C4-2B (cell line): ENCODE data around the gene MYBPH.

Experiments
- H3K27ac ChIP-seq: fragments of 450-650 bp; 2 replicates; pipeline ENCODE4 v1.5.1; 2017
- ZFX ChIP-seq: fragments of 450-650 bp; IDR thresholded peaks from 2 replicates; pipeline ENCODE4 v1.6.1; 2017
- TF ChIP-seq, protein P1 (sequence below): fragments of 450-650 bp; conservative IDR thresholded peaks from 2 replicates; pipeline ENCODE4 v1.5.1; 2017; ENCODE audit warnings: mild to moderate bottlenecking

The MYBPH gene

DNA sequence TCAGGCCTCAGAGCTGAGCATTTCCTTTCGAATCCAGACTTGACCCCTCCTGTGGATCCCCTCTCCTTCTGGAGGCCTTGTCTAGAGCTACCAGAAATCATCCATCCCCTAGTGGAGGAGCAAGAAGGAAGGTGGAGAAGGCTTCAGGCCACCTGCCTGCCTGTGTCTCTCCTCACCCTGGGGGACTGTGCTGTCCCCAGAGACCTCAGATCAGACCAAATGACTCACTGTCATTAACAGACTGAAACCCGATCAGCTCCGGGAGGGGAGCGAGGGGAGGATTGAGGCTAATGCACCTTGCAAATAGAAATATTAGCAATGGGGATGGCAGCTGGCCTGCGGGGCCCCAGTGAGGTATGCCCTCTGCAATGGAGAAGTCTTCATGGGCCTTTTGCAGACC is 2.1 kb downstream of the MYBPH start:
- TF ChIP-seq, protein P1, sequence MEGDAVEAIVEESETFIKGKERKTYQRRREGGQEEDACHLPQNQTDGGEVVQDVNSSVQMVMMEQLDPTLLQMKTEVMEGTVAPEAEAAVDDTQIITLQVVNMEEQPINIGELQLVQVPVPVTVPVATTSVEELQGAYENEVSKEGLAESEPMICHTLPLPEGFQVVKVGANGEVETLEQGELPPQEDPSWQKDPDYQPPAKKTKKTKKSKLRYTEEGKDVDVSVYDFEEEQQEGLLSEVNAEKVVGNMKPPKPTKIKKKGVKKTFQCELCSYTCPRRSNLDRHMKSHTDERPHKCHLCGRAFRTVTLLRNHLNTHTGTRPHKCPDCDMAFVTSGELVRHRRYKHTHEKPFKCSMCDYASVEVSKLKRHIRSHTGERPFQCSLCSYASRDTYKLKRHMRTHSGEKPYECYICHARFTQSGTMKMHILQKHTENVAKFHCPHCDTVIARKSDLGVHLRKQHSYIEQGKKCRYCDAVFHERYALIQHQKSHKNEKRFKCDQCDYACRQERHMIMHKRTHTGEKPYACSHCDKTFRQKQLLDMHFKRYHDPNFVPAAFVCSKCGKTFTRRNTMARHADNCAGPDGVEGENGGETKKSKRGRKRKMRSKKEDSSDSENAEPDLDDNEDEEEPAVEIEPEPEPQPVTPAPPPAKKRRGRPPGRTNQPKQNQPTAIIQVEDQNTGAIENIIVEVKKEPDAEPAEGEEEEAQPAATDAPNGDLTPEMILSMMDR, result no peak
- no peak for TF ChIP-seq ZFX
- H3K27ac ChIP-seq, result no peak overlapping the region

DNA sequence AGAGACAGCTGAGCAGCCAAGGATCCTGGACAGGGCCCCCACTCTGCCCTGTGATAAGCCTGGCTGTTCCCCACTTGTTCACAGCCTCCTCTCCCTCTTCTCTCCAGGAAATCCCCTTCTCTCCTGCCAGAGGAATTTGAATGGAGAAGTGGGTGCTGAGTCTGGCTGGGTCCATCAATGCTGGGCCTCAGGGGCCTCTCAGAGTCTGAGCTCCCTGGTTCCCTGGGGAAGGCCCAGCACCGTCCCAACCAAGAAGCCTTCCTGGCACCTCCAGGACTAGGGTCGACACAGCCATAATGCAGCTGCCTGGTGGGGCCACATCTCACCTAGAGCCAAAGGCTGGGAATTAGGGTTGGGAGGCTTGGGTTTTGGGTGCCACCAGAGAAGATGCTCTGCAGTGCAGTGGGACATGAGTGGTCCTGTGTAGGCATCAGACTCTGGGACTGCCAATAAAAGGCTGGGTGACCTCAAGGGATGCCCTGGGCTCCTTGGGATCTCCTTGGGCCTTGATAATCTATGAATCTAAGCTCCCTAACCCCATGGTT is 2.5 kb downstream of the MYBPH start:
- TF ChIP-seq ZFX, result no peak
- TF ChIP-seq, protein P1, result no peak

DNA sequence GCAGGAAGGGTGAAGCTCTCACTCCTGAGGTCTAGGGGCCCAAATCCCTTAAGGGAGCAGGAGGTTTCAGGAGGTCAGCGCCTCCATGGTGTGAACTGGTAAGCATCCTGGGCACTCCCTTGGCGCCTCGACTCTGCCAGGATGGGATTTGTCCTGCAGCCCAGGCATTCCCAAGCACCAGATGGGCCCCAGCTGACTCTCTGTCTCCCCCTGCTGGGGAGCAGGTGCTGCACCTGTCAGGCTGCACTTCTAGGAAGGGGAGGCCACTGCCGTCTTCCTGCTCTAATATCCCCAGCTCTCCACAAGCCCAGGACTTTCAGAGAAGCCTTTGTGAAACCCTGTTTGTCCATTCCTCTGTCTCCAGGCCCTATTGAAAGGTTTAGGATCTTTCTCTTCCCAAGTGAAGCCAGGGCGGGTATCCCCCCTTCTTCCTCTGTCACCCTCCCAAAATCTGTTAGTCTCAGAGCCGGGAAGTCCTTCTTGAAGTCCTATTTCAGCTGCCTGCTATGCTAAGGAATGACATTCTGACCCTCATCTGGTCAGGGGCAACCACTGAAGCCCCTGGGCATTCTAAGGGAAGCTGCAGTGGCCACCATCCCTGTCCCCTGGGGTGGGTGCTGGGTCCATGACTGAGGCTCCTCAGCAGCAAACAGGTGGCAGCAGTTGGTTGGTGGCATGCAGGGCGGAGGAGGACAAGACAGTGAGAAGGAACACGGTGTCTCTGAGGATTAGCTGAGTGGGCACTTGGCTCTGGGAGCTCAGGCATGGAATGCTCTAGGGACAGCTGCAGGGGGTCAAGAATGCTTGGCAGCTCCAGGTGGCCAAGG is 3.2 kb downstream of the MYBPH start:
- H3K27ac ChIP-seq, result no peak overlapping the region
- TF ChIP-seq, protein P1, result peak; percentile 94
- TF ChIP-seq ZFX, result no peak

More for the DNA sequence above, 2.5 kb downstream of the MYBPH start:
- H3K27ac ChIP-seq, result no peak overlapping the region

DNA sequence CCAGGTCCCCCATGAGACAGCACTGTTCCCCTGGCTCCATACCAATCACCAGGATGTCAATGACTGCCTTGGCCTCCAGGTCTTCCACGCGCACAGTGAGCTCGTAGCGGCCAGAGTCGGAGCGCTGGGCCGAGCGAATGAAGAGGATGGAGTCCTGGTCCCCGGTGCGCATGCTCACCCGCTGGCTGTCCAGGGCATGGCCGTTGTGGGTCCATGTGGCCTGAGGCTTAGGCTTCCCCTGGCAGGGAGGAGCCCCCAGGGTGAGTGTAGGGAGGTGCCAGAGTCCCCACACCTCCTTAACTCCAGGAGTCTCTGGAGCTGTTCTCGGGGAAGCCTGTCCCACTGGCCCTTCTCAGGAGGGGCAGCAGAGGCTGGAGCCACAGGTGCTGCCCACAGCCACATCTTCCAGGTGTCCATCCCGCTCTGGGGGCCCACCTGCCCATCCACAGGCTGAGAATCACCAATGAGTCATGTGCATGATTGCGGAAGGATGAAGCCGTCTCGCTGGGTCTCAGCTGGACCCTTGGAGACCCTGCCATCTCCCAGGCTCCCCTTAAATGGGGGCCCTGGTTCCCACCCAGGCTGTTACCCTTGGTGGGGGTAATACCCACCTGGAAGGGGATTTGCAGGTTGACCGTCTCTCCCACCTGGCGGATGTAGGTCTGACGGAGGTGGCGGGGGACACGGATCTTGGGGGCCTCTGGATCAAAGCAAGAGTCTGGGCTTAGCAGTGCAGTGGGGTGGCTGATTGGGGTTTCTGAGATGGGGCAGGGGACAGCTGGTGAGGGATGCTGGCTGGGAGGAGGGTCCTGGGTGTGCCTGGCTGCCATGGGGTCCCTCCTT is 4.1 kb downstream of the MYBPH start:
- TF ChIP-seq, protein P1, result no peak
- TF ChIP-seq ZFX, result no peak
- no peak overlapping the region for H3K27ac ChIP-seq

DNA sequence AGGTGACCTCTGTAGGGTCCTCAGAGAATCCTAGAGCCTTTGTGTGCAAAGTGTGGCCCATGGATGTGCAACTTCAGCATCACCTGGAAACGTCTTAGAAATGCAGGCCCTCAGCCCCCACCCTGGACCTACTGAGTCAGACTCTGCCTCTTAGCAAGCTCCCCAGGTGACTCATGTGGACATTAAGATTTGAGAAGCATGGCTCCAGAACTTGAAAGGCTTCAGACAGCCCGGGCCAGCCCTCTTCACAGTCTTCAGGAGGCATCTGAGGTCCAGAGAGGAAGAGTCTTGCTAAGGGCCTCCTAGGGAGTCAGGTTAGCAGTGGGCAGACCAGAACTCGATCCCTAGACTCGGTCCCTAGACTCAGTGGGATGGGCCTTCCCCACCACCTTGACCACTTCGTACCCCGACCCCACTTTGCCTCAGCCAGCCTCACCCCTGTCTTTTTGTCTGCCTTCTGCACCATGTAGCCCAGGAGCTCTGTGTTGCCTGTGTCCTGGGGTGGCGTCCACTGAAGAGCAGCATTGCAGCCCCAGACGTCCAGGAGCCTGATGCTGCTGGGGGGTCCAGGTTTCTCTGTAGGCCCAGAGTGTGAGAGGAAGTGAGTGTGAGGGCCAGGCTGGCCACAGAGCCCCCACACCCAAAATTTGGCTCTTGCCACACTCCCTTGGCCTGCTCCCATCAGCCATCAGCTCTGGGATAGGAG is 4.8 kb downstream of the MYBPH start:
- TF ChIP-seq, protein P1, result no peak
- no peak for TF ChIP-seq ZFX
- H3K27ac ChIP-seq, result no peak overlapping the region

DNA sequence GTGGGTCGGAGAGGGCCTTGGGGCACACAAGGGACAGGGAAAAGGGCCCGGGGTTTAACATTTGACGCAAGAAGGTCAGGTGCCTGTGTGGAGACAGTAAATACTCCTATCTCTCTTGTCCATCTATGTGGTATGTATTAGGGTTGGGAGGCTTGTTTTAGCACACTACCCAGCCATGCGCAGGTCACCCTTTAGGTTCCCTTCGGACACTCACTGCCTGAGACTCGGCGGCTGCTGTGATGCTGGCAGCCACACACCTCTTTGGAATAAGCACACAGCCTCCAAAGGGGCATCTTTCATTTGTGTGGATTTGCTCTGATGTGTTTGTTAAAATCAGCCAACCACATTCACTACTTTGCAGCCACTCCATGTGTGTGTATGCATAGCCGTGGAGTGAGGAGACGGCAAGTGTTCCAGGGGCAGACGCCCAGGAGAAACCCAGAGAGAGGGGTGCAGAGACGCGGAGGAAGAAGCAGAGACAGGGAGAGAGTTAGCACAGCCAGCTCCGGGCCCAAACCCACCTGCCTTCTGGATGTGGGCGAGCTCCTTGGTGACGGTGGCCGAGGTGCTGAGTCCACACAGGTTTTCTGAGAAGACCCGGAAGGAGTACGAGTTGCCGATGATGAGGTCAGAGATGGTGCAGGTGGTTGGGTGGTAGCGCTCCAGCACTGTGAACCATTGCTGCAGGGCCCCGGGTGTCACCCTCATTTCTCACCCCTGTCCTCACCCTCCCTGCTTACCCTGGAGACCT is 5.7 kb downstream of the MYBPH start:
- TF ChIP-seq ZFX, result no peak
- TF ChIP-seq, protein P1, result no peak
- no peak overlapping the region for H3K27ac ChIP-seq
